ENCODE measurements around the gene HBE1. TPM values are rescaled to one million over a fixed set of nuclear protein-coding genes. Genes with fewer than 3 reads are reported as not detected.
"Not testable (repeated sequence)": the region's sequence is repeated elsewhere in the genome, so short reads cannot be mapped to it uniquely, and the experiment has no call there.

Gene HBE1
- total RNA-seq, 1 donor from 2014 or later: not detected

DNA sequence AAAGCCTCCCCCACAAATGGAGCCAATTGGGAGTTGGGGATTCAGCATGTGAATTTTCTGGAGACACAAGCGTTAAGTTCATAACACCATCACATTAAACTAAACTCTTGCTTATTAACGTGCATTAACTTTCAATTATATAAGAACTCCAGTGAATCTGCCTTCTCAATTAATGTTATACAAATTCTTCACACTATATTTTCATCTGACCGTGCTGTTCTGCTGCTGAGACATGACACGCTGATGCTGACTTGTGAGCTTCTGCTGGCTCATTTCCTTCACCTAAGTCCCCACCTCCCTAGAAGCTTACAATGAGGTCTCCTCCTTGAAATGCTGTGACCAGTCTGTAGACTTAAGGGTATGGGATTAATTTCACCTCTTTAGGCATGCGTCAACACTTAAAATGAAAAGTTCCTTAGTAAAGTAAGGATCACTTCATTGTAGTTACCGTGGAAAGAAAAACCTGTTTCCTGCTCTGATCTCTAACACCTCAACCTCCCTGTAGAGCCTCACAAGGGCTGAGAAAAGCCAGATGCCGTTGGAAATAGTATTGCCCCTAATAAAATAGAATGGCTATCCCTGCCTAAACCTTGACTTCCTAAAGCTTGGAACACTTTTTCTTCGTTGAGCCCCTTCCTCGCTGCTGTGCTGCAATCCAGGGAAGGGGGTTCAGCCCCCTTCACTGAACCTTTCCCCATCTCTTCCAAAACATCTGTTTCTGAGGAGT lies 17.4 kb downstream of the HBE1 start:
- no peak overlapping the region for H3K4me2 ChIP-seq (ENCODE audit: low read length)
- no peaks in the 10 kb centered on the region for H3K79me2 ChIP-seq (ENCODE audit: insufficient read depth, low read length)
- H3K9ac ChIP-seq (ENCODE audit: low read length): no peak overlapping the region
- Mint-ChIP-seq H3K36me3 (ENCODE audit: low read depth, unreplicated experiment) (no peaks in the 10 kb centered on the region), H3K9me3 (ENCODE audit: unreplicated experiment) (peaks cover 5% of the 10 kb centered on the region), H3K4me3 (ENCODE audit: unreplicated experiment) (no peak overlapping the region), H3K27ac (ENCODE audit: unreplicated experiment) (no peak overlapping the region), H3K27me3 (ENCODE audit: low read depth, unreplicated experiment) (peaks cover 4% of the 10 kb centered on the region), H3K4me1 (ENCODE audit: low read depth, unreplicated experiment) (peaks cover 3% of the 10 kb centered on the region)
- TF ChIP-seq, protein P1, sequence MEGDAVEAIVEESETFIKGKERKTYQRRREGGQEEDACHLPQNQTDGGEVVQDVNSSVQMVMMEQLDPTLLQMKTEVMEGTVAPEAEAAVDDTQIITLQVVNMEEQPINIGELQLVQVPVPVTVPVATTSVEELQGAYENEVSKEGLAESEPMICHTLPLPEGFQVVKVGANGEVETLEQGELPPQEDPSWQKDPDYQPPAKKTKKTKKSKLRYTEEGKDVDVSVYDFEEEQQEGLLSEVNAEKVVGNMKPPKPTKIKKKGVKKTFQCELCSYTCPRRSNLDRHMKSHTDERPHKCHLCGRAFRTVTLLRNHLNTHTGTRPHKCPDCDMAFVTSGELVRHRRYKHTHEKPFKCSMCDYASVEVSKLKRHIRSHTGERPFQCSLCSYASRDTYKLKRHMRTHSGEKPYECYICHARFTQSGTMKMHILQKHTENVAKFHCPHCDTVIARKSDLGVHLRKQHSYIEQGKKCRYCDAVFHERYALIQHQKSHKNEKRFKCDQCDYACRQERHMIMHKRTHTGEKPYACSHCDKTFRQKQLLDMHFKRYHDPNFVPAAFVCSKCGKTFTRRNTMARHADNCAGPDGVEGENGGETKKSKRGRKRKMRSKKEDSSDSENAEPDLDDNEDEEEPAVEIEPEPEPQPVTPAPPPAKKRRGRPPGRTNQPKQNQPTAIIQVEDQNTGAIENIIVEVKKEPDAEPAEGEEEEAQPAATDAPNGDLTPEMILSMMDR (IDR thresholded peaks at IDR 0.05; ENCODE audit: insufficient read depth, low read depth, low read length): no peak
- no peak for TF ChIP-seq EZH2 (IDR thresholded peaks at IDR 0.05; ENCODE audit: insufficient read depth, low read length)
- H2AFZ ChIP-seq (ENCODE audit: low read depth, low read length): no peak overlapping the region
- FAIRE-seq: no peak
- H3K9me3 ChIP-seq (ENCODE audit: insufficient read depth, low read depth, low read length): no peaks in the 10 kb centered on the region
- H4K20me1 ChIP-seq (ENCODE audit: insufficient read depth, low read length): no peaks in the 10 kb centered on the region
- no peak overlapping the region for H3K27ac ChIP-seq (ENCODE audit: low read depth, low read length)
- H3K27me3 ChIP-seq (ENCODE audit: insufficient read depth, low read length): no peaks in the 10 kb centered on the region
- no peak overlapping the region for H3K4me3 ChIP-seq (ENCODE audit: insufficient read depth, low read depth, low read length)
- DNase-seq (ENCODE audit: low read depth): no peak
- H3K36me3 ChIP-seq (ENCODE audit: insufficient read depth, low read length): no peaks in the 10 kb centered on the region
- no peaks in the 10 kb centered on the region for H3K4me1 ChIP-seq (ENCODE audit: insufficient read depth, low read length)

DNA sequence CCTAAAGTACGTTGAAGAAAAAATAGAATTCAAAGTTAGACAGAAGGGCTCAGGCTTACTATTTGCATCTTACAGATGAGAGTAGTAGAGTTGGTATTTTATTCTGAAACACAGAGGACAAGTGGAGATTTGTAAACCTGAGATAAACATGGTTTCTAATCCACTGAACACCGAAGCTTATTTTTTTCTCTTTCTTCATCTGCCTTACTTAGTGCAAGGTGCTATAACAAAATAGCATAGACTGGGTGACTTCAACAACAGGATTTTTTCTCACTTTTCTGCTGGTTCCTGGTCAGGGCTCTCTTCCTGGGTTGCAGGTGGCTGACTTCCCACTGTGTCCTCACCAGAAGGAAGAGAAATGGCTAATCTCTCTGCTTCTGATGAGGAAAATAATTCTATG lies 18.0 kb downstream of the HBE1 start:
- FAIRE-seq: no peak
- Mint-ChIP-seq H3K4me3 (ENCODE audit: unreplicated experiment) (no peak overlapping the region), H3K27me3 (ENCODE audit: low read depth, unreplicated experiment) (peaks cover 4% of the 10 kb centered on the region), H3K36me3 (ENCODE audit: low read depth, unreplicated experiment) (no peaks in the 10 kb centered on the region), H3K9me3 (ENCODE audit: unreplicated experiment) (peaks cover 5% of the 10 kb centered on the region), H3K27ac (ENCODE audit: unreplicated experiment) (no peak overlapping the region), H3K4me1 (ENCODE audit: low read depth, unreplicated experiment) (peaks cover 9% of the 10 kb centered on the region)
- Histone ChIP-seq H3K27ac (ENCODE audit: low read depth, low read length) (no peak overlapping the region), H3K9me3 (ENCODE audit: insufficient read depth, low read depth, low read length) (no peaks in the 10 kb centered on the region), H3K9ac (ENCODE audit: low read length) (no peak overlapping the region), H3K36me3 (ENCODE audit: insufficient read depth, low read length) (no peaks in the 10 kb centered on the region), H3K27me3 (ENCODE audit: insufficient read depth, low read length) (no peaks in the 10 kb centered on the region), H3K79me2 (ENCODE audit: insufficient read depth, low read length) (no peaks in the 10 kb centered on the region), H3K4me3 (ENCODE audit: insufficient read depth, low read depth, low read length) (no peak overlapping the region), H3K4me1 (ENCODE audit: insufficient read depth, low read length) (no peaks in the 10 kb centered on the region), H3K4me2 (ENCODE audit: low read length) (no peak overlapping the region), H4K20me1 (ENCODE audit: insufficient read depth, low read length) (no peaks in the 10 kb centered on the region), H2AFZ (ENCODE audit: low read depth, low read length) (no peak overlapping the region)
- DNase-seq (ENCODE audit: low read depth): no peak
- TF ChIP-seq, protein P1 (IDR thresholded peaks at IDR 0.05; ENCODE audit: insufficient read depth, low read depth, low read length): no peak
- no peak for TF ChIP-seq EZH2 (IDR thresholded peaks at IDR 0.05; ENCODE audit: insufficient read depth, low read length)

DNA sequence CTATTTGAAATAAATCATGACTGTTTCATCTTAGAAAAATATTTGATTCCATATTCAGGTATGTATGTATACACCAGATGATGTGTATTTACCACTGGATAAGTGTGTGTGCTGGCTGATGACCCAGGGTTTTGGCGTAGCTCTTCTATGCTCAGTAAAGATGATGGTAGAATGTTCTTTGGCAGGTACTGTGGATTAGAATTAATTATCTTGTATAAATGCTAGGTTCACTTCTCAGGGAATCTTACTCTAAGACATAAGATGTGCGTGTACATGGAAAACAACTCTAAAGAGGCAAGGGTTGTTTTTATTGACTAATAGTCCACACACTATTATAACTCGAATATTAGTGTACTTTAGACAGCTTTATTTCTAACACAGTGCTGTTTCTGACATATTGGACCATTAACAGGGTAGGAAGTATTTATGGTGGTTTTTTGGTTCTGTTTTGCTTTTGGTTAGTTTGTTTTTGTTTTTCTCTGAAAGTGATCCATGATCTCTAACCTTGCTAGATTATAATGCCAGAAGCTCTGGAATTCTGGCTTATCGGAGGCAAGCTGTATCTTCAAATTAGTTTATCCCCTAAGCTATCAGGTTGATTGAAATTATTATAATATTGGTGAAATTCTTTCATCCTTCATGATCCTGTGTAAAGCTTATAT lies 19.1 kb downstream of the HBE1 start:
- H4K20me1 ChIP-seq (ENCODE audit: insufficient read depth, low read length): no peaks in the 10 kb centered on the region
- no peak overlapping the region for H3K9ac ChIP-seq (ENCODE audit: low read length)
- no peaks in the 10 kb centered on the region for H3K4me1 ChIP-seq (ENCODE audit: insufficient read depth, low read length)
- no peaks in the 10 kb centered on the region for H3K27me3 ChIP-seq (ENCODE audit: insufficient read depth, low read length)
- no peaks in the 10 kb centered on the region for H3K9me3 ChIP-seq (ENCODE audit: insufficient read depth, low read depth, low read length)
- peaks cover 4% of the 10 kb centered on the region for H3K27me3 Mint-ChIP-seq (ENCODE audit: low read depth, unreplicated experiment)
- no peak overlapping the region for H2AFZ ChIP-seq (ENCODE audit: low read depth, low read length)
- no peak overlapping the region for H3K27ac ChIP-seq (ENCODE audit: low read depth, low read length)
- no peak overlapping the region for H3K27ac Mint-ChIP-seq (ENCODE audit: unreplicated experiment)
- no peak overlapping the region for H3K4me3 Mint-ChIP-seq (ENCODE audit: unreplicated experiment)
- H3K36me3 Mint-ChIP-seq (ENCODE audit: low read depth, unreplicated experiment): no peaks in the 10 kb centered on the region
- H3K4me3 ChIP-seq (ENCODE audit: insufficient read depth, low read depth, low read length): no peak overlapping the region
- no peaks in the 10 kb centered on the region for H3K36me3 ChIP-seq (ENCODE audit: insufficient read depth, low read length)
- peaks cover 5% of the 10 kb centered on the region for H3K9me3 Mint-ChIP-seq (ENCODE audit: unreplicated experiment)
- no peaks in the 10 kb centered on the region for H3K79me2 ChIP-seq (ENCODE audit: insufficient read depth, low read length)
- TF ChIP-seq, protein P1 (IDR thresholded peaks at IDR 0.05; ENCODE audit: insufficient read depth, low read depth, low read length): no peak
- no peak for TF ChIP-seq EZH2 (IDR thresholded peaks at IDR 0.05; ENCODE audit: insufficient read depth, low read length)
- H3K4me2 ChIP-seq (ENCODE audit: low read length): no peak overlapping the region
- peaks cover 9% of the 10 kb centered on the region for H3K4me1 Mint-ChIP-seq (ENCODE audit: low read depth, unreplicated experiment)
- FAIRE-seq (no peak), DNase-seq (ENCODE audit: low read depth) (no peak)

DNA sequence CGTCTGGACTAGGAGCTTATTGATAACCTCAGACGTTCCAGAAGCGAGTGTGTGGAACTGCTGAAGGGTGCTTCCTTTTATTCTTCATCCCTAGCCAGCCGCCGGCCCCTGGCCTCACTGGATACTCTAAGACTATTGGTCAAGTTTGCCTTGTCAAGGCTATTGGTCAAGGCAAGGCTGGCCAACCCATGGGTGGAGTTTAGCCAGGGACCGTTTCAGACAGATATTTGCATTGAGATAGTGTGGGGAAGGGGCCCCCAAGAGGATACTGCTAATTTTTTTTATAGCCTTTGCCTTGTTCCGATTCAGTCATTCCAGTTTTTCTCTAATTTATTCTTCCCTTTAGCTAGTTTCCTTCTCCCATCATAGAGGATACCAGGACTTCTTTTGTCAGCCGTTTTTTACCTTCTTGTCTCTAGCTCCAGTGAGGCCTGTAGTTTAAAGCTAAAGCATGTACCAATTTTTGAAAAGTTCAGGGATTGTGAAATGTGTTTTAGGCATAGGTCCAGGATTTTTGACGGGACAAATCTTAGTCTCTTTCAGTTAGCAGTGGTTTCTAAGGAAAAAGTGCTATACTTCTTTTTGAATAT lies 19.8 kb downstream of the HBE1 start, which contains the start of gene HBG1:
HBG1 (minus strand) TSS at position 51 of the 590 bp plus-strand sequence. CDS start 53 bp downstream, outside the sequence.
- H3K4me3 Mint-ChIP-seq (ENCODE audit: unreplicated experiment); H3K27ac Mint-ChIP-seq (ENCODE audit: unreplicated experiment); H3K9me3 ChIP-seq (ENCODE audit: insufficient read depth, low read depth, low read length); H3K4me1 Mint-ChIP-seq (ENCODE audit: low read depth, unreplicated experiment); H3K27me3 Mint-ChIP-seq (ENCODE audit: low read depth, unreplicated experiment); H3K4me2 ChIP-seq (ENCODE audit: low read length); H3K36me3 Mint-ChIP-seq (ENCODE audit: low read depth, unreplicated experiment); H3K79me2 ChIP-seq (ENCODE audit: insufficient read depth, low read length); H2AFZ ChIP-seq (ENCODE audit: low read depth, low read length); H3K4me3 ChIP-seq (ENCODE audit: insufficient read depth, low read depth, low read length); H3K27ac ChIP-seq (ENCODE audit: low read depth, low read length); H4K20me1 ChIP-seq (ENCODE audit: insufficient read depth, low read length); H3K4me1 ChIP-seq (ENCODE audit: insufficient read depth, low read length); H3K9ac ChIP-seq (ENCODE audit: low read length); DNase-seq (ENCODE audit: low read depth); FAIRE-seq; H3K36me3 ChIP-seq (ENCODE audit: insufficient read depth, low read length); H3K9me3 Mint-ChIP-seq (ENCODE audit: unreplicated experiment); H3K27me3 ChIP-seq (ENCODE audit: insufficient read depth, low read length): not testable (repeated sequence)
